DOHH2 (cell line): ENCODE data around the gene MGAT1.

Source experiments
- H3F3A ChIP-seq: fragments of 200-600 bp; sonication (generic), shearing (Covaris generic); 2 replicates; pipeline ENCODE4 v1.6.0; 2016; ENCODE audit warnings: antibody characterized with exemption, mild to moderate bottlenecking; ENCODE audit not compliant: control insufficient read depth, insufficient read depth
- H3K27ac ChIP-seq: fragments of 200-600 bp; sonication (generic); 2 replicates; pipeline ENCODE4 v1.5.1; 2014; ENCODE audit warnings: low read depth, mild to moderate bottlenecking, low read length, moderate library complexity
- H3K27me3 ChIP-seq: fragments of 200-600 bp; sonication (generic); 2 replicates; pipeline ENCODE4 v1.6.1; 2014; ENCODE audit warnings: mild to moderate bottlenecking, low read length, mixed read lengths; ENCODE audit not compliant: control insufficient read depth
- H3K36me3 ChIP-seq: fragments of 200-600 bp; sonication (generic); 2 replicates; pipeline ENCODE4 v1.6.1; 2014; ENCODE audit warnings: mild to moderate bottlenecking, low read length, moderate library complexity, mixed read lengths; ENCODE audit not compliant: control insufficient read depth
- H3K4me1 ChIP-seq: fragments of 200-600 bp; sonication (generic); 2 replicates; pipeline ENCODE4 v1.6.1; 2014; ENCODE audit warnings: mild to moderate bottlenecking, low read length, mixed read lengths; ENCODE audit not compliant: control insufficient read depth
- H3K4me2 ChIP-seq: fragments of 200-600 bp; sonication (generic); 2 replicates; pipeline ENCODE4 v1.6.0; 2014; ENCODE audit warnings: mild to moderate bottlenecking, low read length, moderate library complexity
- H3K4me3 ChIP-seq: fragments of 200-600 bp; sonication (generic); 2 replicates; pipeline ENCODE4 v1.5.1; 2014; ENCODE audit warnings: mild to moderate bottlenecking, low read length, mixed read lengths
- H3K79me2 ChIP-seq: fragments of 200-600 bp; sonication (generic); 2 replicates; pipeline ENCODE4 v1.6.1; 2014; ENCODE audit warnings: mild to moderate bottlenecking, low read length, mixed read lengths; ENCODE audit not compliant: control insufficient read depth
- H3K9me2 ChIP-seq: fragments of 200-600 bp; sonication (generic); replicated peaks from 2 replicates; pipeline ENCODE4 v1.6.1; 2014; ENCODE audit warnings: mild to moderate bottlenecking, low read length, mixed read lengths; ENCODE audit not compliant: control insufficient read depth
- H3K9me3 ChIP-seq: fragments of 200-600 bp; sonication (generic); 2 replicates; pipeline ENCODE4 v1.6.1; 2014; ENCODE audit warnings: antibody characterized with exemption, low read length, mixed read lengths; ENCODE audit not compliant: control insufficient read depth, insufficient read depth
- H4K20me1 ChIP-seq: fragments of 200-600 bp; sonication (generic); 2 replicates; pipeline ENCODE4 v1.6.0; 2014; ENCODE audit warnings: low read depth, mild to moderate bottlenecking, antibody characterized with exemption, low read length, moderate library complexity; ENCODE audit not compliant: control insufficient read depth, insufficient read depth
- EZH2phosphoT487 ChIP-seq: fragments of 200-600 bp; sonication (generic); IDR thresholded peaks from 2 replicates; pipeline ENCODE4 v1.6.1; 2017; ENCODE audit warnings: borderline replicate concordance, mild to moderate bottlenecking, antibody characterized with exemption, low read length, moderate library complexity, mixed read lengths
- TF ChIP-seq, protein P1 (sequence below): fragments of 200-600 bp; sonication (generic); IDR thresholded peaks from one replicate; pipeline ENCODE4 v1.5.1; 2014; ENCODE audit warnings: antibody characterized with exemption, mild to moderate bottlenecking, low read depth, low read length; ENCODE audit not compliant: poor library complexity, severe bottlenecking

The MGAT1 gene

DNA sequence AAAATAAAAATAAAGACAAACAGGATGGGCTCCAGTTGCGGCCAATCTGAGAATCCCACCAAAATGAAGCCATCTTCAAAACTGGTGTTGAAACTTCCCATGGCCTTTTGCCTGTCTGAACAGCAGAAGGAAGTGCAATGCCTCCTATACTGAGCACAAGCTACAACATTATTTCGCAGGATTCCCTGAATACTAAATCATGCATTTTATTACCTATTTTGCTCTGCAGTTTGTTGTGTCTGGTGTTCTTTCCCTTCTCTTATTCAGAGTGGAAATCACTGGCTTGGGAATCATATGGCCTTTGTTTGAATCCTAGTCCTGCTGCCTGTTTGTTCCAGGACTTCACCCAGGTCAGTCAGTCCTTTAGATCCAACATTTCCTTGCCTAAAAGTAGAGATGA is 62.6 kb downstream of the MGAT1 start, which contains the start of gene OR2Y1:
TSS of gene OR2Y1 (minus strand) at position 101 of the 400 bp plus-strand sequence. CDS start at position 101, 0 bp downstream.
- no peaks in the 10 kb centered on the region for H3K4me1 ChIP-seq
- H4K20me1 ChIP-seq: no peaks in the 10 kb centered on the region
- no peaks in the 10 kb centered on the region for H3K9me2 ChIP-seq
- peaks cover 16% of the 10 kb centered on the region for H3K27me3 ChIP-seq
- TF ChIP-seq EZH2phosphoT487: no peak
- TF ChIP-seq, protein P1, sequence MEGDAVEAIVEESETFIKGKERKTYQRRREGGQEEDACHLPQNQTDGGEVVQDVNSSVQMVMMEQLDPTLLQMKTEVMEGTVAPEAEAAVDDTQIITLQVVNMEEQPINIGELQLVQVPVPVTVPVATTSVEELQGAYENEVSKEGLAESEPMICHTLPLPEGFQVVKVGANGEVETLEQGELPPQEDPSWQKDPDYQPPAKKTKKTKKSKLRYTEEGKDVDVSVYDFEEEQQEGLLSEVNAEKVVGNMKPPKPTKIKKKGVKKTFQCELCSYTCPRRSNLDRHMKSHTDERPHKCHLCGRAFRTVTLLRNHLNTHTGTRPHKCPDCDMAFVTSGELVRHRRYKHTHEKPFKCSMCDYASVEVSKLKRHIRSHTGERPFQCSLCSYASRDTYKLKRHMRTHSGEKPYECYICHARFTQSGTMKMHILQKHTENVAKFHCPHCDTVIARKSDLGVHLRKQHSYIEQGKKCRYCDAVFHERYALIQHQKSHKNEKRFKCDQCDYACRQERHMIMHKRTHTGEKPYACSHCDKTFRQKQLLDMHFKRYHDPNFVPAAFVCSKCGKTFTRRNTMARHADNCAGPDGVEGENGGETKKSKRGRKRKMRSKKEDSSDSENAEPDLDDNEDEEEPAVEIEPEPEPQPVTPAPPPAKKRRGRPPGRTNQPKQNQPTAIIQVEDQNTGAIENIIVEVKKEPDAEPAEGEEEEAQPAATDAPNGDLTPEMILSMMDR: no peak
- H3K4me2 ChIP-seq: no peak within 1 kb of the TSS
- no peaks in the 10 kb centered on the region for H3F3A ChIP-seq
- H3K36me3 ChIP-seq: no peaks in the 10 kb centered on the region
- H3K79me2 ChIP-seq: no peaks in the 10 kb centered on the region
- no peaks in the 10 kb centered on the region for H3K9me3 ChIP-seq
- no peak within 1 kb of the TSS for H3K27ac ChIP-seq
- H3K4me3 ChIP-seq: no peak within 1 kb of the TSS

DNA sequence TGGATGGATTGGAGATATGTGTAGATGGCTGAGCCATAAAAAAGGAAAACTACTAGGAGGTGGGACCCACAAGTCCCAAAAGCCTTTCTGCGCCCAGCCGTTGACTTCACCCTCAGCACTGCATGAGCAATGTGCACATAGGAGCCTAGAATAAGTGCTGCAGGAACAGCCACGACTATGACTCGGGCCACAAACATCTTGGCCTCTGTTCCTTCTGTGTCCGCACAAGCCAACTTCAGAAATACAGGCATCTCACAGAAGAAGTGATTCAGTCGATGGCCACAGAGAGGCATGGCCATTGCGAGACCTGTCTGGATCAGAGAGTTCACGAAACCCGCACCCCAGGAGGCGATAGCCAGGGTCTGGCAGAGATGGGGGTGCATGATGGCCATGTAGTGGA is 63.3 kb downstream of the MGAT1 start:
- no peaks in the 10 kb centered on the region for H3K79me2 ChIP-seq
- H3K4me2 ChIP-seq: no peak overlapping the region
- H3K4me1 ChIP-seq: no peaks in the 10 kb centered on the region
- no peaks in the 10 kb centered on the region for H3F3A ChIP-seq
- no peaks in the 10 kb centered on the region for H3K9me2 ChIP-seq
- no peaks in the 10 kb centered on the region for H4K20me1 ChIP-seq
- H3K9me3 ChIP-seq: no peaks in the 10 kb centered on the region
- peaks cover 16% of the 10 kb centered on the region for H3K27me3 ChIP-seq
- TF ChIP-seq, protein P1: no peak
- TF ChIP-seq EZH2phosphoT487: no peak
- H3K4me3 ChIP-seq: no peak overlapping the region
- no peaks in the 10 kb centered on the region for H3K36me3 ChIP-seq
- H3K27ac ChIP-seq: no peak overlapping the region

DNA sequence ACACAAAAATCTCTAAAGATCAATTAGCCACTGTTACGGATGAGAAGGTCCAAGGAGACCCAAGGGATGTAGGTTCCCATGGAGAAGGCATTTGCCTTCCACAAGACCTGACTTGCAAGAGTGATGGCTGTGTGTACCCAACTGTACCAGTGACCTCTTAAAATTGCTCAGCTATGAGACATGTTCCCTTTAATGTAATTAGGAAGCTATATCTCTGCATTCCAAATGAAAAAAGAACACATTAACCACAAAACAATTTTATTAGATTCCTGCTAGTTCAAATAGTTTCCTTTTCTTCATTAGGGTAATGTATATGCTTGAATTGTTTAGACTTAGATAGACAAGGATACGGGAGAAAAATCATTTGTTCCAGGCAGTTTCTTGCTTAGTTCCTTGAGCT is 66.1 kb downstream of the MGAT1 start:
- no peak overlapping the region for H3K4me2 ChIP-seq
- TF ChIP-seq, protein P1: no peak
- no peak for TF ChIP-seq EZH2phosphoT487
- H3K9me3 ChIP-seq: no peaks in the 10 kb centered on the region
- H3K27me3 ChIP-seq: peaks cover 7% of the 10 kb centered on the region
- no peak overlapping the region for H3K27ac ChIP-seq
- no peaks in the 10 kb centered on the region for H3K4me1 ChIP-seq
- no peaks in the 10 kb centered on the region for H3F3A ChIP-seq
- no peaks in the 10 kb centered on the region for H4K20me1 ChIP-seq
- no peaks in the 10 kb centered on the region for H3K36me3 ChIP-seq
- H3K4me3 ChIP-seq: no peak overlapping the region
- no peaks in the 10 kb centered on the region for H3K9me2 ChIP-seq
- no peaks in the 10 kb centered on the region for H3K79me2 ChIP-seq
